ENCODE results near the gene UFL1.

DNA sequence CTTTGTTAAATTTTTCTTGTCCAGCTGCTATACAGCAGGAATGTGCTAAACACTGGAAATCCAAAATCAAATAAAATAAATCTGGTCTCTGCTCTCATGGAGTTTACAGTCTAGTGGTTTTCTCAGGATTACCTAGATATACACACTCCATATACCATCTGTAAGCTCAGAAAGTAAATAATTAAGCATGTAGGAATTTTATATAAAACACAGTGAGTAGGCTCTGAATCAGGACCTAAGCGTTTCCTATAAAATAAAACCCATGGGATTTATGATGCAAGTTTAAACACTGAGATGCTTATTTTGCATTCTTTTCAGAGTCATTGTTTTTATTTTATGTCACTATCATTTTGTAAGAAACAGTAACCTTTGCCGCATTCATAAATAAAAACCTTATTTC is 29.7 kb upstream of the UFL1 start:
- TF ChIP-seq, protein P1, sequence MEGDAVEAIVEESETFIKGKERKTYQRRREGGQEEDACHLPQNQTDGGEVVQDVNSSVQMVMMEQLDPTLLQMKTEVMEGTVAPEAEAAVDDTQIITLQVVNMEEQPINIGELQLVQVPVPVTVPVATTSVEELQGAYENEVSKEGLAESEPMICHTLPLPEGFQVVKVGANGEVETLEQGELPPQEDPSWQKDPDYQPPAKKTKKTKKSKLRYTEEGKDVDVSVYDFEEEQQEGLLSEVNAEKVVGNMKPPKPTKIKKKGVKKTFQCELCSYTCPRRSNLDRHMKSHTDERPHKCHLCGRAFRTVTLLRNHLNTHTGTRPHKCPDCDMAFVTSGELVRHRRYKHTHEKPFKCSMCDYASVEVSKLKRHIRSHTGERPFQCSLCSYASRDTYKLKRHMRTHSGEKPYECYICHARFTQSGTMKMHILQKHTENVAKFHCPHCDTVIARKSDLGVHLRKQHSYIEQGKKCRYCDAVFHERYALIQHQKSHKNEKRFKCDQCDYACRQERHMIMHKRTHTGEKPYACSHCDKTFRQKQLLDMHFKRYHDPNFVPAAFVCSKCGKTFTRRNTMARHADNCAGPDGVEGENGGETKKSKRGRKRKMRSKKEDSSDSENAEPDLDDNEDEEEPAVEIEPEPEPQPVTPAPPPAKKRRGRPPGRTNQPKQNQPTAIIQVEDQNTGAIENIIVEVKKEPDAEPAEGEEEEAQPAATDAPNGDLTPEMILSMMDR (IDR thresholded peaks at IDR 0.05), result no peak
- TF ChIP-seq POLR2A (IDR thresholded peaks at IDR 0.05), result no peak

All from esophagus squamous epithelium (tissue), 4 donors.